Measurements from ENCODE around the gene USP5.
A peak's percentile ranks its signal among the peaks of the same experiment; 100 is the strongest.
"Not testable (repeated sequence)": the region's sequence is repeated elsewhere in the genome, so short reads cannot be mapped to it uniquely, and the experiment has no call there.

The USP5 gene

DNA sequence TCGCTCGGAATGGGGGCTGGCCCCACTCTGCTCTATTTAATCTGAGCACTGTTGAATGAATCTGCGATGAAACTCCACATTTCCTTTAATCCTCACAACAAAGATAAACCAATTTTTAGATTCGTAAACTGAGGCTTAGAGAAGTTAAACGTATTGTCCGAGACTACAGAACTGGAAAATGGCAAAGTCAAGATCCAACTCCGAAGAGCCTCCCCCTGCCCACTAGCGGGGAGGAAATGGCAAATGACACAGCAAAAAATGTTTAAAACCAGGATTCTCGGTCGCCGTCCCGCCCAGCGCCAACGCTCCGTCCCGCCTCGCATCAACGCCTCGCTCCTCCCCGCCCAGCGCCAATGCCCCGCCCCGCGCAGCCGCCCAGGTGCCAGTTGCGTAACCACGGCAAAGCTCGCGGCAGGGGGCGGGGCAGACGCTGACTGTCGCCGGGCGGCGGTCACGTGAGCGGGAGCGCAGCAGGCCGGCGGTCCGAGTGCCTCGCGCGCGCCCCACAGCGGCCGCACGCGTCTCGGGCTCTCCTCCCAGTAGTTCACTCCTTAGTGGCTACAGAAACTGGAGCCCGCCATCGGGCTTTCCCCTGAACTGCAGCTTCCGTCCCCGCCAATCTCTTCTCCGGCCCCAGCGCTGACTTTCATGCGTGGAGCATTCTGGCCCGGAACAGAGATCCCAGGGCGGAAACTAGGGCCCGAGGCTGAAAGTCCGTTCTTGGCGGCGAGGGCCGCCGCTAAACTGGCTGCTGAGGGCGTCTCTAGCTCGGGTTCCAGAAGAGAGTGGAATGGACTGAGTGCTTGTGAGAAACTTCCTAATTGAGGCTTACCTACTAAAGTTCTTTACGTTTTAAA is 39.1 kb downstream of the USP5 start:
- DNase-seq: peak; percentile 70

- no peak for DNase-seq
Observed at GRCh38 chr12:6891646-6892001, 39.7 kb downstream of the USP5 start.

DNA sequence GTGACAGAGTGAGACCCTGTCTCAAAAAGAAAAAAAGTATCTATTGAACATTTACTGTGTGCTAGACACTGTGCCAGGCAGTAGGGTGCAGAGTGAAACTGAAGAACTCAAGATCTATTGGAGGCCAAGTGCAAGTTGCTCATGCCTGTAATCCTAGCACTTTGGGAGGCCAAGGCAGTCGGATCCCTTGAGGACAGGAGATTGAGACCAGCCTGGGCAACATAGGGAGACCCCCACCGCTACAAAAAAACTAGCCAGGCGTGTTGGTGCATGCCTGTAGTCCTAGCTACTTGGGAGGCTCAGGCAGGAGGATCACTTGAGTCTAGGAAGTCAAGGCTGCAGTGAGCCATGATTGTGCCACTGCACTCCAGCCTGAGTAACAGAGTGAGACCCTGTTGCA is 40.7 kb downstream of the USP5 start:
- DNase-seq: not testable (repeated sequence)

- no peak for DNase-seq
Observed at GRCh38 chr12:6894321-6894720, 42.4 kb downstream of the USP5 start.

GRCh38 chr12:6896846-6897435 is 45.0 kb downstream of the USP5 start:
- no peak for DNase-seq

DNA sequence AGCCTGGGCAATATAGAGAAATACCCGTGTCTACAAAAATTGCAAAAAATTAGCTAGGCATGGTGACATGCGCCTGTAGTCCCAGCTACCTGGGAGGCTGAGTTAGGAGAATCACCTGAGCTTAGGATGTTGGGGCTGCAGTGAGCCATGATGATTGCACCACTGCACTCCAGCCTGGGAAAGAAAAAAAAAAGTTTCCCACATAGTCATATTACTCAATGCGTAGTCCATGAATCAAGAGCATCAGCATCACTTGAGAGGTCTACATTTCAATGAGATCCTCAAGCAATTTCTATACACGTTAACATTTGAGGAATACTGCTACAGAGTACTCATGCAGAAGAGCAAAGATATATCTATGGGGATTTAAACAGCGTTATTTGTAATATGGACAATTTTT is 47.5 kb downstream of the USP5 start:
- no peak for DNase-seq

- DNase-seq: peak; percentile 23
Observed at GRCh38 chr12:6899837-6900519, 48.0 kb downstream of the USP5 start.

DNA sequence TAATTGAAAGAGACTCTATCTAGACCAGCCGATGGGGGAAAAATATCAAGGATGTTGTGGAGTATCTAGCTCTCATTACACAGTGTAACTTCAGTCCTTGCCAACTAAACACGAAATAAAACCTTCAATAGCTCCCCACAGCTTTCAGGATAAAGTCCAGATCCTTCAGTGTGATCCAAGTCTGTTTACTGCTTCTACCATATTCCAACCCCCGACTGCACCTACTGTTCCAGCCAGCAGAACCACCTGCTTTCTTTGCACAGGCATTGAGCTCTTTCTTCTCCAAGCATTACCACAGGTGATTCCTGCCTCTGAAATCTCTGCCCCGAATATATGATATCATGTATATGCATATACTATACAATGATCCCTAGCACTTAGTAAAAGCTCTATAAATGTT is 50.5 kb downstream of the USP5 start:
- DNase-seq: no peak

GRCh38 chr12:6903722-6904121 is 51.8 kb downstream of the USP5 start:
- no peak for DNase-seq

- DNase-seq: peak; percentile 93
Observed at GRCh38 chr12:6904280-6905276, 52.6 kb downstream of the USP5 start, which contains the start of gene LRRC23. TSS of gene LRRC23 (plus strand) at chr12:6904822. CDS start at chr12:6905634, 812 bp downstream.

- DNase-seq: no peak
Observed at GRCh38 chr12:6905414-6906040, 53.6 kb downstream of the USP5 start.

DNA sequence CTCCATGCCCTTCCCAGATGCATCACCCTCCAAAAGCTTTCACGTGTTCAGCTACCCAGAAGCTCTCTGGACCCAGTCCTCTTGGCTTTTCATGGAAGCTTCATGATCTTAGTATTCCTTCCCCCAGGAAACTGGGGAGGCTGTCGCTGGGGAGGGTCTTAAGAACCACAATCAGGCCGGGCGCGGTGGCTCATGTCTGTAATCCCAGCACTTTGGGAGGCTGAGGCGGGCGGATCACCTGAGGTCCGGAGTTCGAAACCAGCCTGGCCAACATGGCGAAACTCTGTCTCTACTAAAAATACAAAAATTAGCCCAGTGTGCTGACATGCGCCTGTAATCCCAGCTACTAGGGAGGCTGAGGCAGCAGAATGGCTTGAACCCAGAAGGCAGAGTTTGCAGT is 56.2 kb downstream of the USP5 start:
- not testable (repeated sequence) for DNase-seq

DNA sequence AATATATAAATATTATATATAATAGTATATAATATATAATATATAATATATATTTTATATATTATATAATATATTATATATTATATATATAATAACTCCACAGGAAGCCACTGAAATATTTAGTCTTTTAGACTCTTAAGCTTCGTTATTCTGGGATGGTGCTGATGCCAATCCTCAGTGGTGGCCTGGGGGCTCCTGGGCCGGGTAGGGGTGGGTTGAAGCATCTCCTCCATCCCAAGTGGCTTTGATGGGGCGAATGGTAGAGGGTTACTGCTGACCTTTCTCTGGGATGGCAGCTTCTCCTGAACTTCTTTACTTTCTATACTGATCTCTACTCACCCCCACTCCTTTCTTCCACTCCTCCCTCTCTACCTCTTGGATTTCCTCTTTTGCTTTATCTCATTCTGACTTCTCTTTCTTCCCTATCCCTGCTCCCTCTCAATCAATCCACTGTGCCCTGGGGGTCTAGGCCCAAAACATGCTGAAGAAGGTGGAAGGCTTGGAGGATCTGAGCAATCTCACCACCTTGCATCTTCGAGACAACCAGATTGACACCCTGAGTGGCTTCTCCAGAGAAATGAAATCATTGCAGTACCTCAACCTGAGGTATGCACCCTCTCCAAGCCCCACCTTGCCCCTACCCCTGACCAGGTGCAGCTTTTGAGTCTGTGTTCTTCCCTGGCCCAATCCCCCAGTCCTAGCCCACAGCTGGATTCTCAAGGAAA is 57.6 kb downstream of the USP5 start:
- no peak for DNase-seq

GRCh38 chr12:6912164-6912935 is 60.4 kb downstream of the USP5 start:
- DNase-seq: no peak

GRCh38 chr12:6914246-6914946 is 62.4 kb downstream of the USP5 start, which contains the start of gene ENO2:
TSS of gene ENO2 (plus strand) at chr12:6914580. CDS start at chr12:6915833, 1,253 bp downstream.
- peak; percentile 6 for DNase-seq

GRCh38 chr12:6914947-6915788 is 63.2 kb downstream of the USP5 start:
- peak; percentile 14 for DNase-seq

DNA sequence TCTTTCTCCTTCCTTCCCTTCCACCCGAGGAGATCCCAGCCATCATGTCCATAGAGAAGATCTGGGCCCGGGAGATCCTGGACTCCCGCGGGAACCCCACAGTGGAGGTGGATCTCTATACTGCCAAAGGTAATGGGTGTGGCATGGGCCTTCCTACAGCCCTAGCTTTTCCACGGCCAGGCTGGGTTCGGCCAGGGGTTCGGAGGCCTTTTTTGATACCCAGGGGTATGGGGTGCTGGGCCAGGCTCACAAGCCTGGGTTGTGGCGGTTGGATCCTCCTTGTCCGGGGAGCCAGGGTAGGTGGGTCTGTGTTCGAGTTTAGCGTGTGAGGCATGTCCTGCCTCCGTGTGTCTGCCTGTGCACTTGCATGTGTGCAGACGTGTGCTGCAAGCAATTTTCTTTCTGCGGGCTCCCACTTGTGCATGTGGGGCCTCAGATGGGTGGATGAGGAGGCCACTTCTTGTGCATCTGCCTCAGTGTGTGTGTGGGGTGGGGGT is 63.9 kb downstream of the USP5 start:
- DNase-seq: no peak

Data from NCI-H748 treated with DMSO at 0.1 percent for 48 hours (cell line).